Measurements from ENCODE around the gene INHBA. TPM values are rescaled to one million over a fixed set of nuclear protein-coding genes. Genes with fewer than 3 reads are reported as not detected.

The INHBA gene
- total RNA-seq, 1 donor from 2014 or later, result 70.2 TPM

DNA sequence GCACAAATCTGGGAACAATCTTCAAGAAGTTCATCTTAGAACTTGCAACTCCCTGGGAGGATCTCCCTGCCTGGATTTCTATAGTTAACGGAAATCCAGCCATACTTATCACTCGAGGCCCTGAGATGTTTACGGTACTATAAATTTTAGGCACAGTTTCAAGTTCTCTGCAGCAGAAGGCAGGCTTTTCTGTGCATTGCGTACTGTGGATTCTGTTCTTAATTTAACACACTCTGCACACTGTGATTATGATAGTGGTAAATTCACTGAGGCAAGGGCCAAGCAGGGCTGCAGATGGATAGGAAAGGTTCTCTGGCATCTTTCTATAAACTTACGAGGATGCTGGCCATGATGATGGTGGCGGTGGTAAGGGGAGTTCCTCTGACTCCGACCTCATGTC is 10.6 kb downstream of the INHBA start:
- no peak for ATAC-seq
- H3K27me3 ChIP-seq, result no peaks in the 10 kb centered on the region
- no peaks in the 10 kb centered on the region for H3K9me3 ChIP-seq
- TF ChIP-seq, protein P1, sequence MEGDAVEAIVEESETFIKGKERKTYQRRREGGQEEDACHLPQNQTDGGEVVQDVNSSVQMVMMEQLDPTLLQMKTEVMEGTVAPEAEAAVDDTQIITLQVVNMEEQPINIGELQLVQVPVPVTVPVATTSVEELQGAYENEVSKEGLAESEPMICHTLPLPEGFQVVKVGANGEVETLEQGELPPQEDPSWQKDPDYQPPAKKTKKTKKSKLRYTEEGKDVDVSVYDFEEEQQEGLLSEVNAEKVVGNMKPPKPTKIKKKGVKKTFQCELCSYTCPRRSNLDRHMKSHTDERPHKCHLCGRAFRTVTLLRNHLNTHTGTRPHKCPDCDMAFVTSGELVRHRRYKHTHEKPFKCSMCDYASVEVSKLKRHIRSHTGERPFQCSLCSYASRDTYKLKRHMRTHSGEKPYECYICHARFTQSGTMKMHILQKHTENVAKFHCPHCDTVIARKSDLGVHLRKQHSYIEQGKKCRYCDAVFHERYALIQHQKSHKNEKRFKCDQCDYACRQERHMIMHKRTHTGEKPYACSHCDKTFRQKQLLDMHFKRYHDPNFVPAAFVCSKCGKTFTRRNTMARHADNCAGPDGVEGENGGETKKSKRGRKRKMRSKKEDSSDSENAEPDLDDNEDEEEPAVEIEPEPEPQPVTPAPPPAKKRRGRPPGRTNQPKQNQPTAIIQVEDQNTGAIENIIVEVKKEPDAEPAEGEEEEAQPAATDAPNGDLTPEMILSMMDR (IDR thresholded peaks at IDR 0.05), result no peak
- no peaks in the 10 kb centered on the region for H3K4me1 ChIP-seq
- intact Hi-C loops (cut with DNase I), result no loop called here
- no peak overlapping the region for H3K4me3 ChIP-seq
- DNase-seq, result no peak
- H3K27ac ChIP-seq, result no peak overlapping the region
- no peaks in the 10 kb centered on the region for H3K36me3 ChIP-seq

- TF ChIP-seq, protein P1 (IDR thresholded peaks at IDR 0.05), result no peak
- no peaks in the 10 kb centered on the region for H3K4me1 ChIP-seq
Observed at GRCh38 chr7:41691286-41692190, 11.4 kb downstream of the INHBA start.

DNA sequence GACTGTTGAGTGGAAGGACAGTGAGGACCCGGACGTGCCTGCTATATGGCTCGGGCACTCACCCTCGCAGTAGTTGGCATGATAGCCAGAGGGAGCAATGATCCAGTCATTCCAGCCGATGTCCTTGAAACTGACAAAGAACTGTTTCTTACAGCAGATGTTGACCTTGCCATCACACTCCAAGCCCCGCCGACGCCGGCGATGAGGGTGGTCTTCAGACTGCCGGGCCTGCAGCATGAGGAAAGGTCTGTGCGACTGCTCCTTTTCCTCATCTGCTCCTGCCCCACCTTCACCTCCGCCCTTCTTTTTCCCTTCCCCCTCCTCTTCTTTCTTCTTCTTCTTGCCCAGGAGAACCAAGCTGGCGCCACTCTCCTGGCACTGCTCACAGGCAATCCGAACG is 13.1 kb downstream of the INHBA start:
- Histone ChIP-seq H3K36me3 (no peaks in the 10 kb centered on the region), H3K4me1 (no peaks in the 10 kb centered on the region), H3K9me3 (no peaks in the 10 kb centered on the region), H3K4me3 (no peak overlapping the region), H3K27ac (no peak overlapping the region), H3K27me3 (no peaks in the 10 kb centered on the region)
- ATAC-seq, result no peak
- no peak for DNase-seq
- intact Hi-C loops (cut with DNase I), result no loop called here
- TF ChIP-seq, protein P1 (IDR thresholded peaks at IDR 0.05), result no peak

More at GRCh38 chr7:41691286-41692190, 11.4 kb downstream of the INHBA start:
- intact Hi-C loops (cut with DNase I), result no loop called here
- Histone ChIP-seq H3K27me3 (no peaks in the 10 kb centered on the region), H3K27ac (no peak overlapping the region), H3K4me3 (no peak overlapping the region), H3K36me3 (no peaks in the 10 kb centered on the region), H3K9me3 (no peaks in the 10 kb centered on the region)
- DNase-seq, result no peak
- ATAC-seq, result no peak

GRCh38 chr7:41688906-41689305 is 14.0 kb downstream of the INHBA start:
- H3K36me3 ChIP-seq, result no peaks in the 10 kb centered on the region
- H3K9me3 ChIP-seq, result no peaks in the 10 kb centered on the region
- H3K4me3 ChIP-seq, result no peak overlapping the region
- no peaks in the 10 kb centered on the region for H3K27me3 ChIP-seq
- no peaks in the 10 kb centered on the region for H3K4me1 ChIP-seq
- ATAC-seq (no peak), DNase-seq (no peak)
- H3K27ac ChIP-seq, result no peak overlapping the region
- TF ChIP-seq, protein P1 (IDR thresholded peaks at IDR 0.05), result no peak
- intact Hi-C loops (cut with DNase I), result no loop called here

DNA sequence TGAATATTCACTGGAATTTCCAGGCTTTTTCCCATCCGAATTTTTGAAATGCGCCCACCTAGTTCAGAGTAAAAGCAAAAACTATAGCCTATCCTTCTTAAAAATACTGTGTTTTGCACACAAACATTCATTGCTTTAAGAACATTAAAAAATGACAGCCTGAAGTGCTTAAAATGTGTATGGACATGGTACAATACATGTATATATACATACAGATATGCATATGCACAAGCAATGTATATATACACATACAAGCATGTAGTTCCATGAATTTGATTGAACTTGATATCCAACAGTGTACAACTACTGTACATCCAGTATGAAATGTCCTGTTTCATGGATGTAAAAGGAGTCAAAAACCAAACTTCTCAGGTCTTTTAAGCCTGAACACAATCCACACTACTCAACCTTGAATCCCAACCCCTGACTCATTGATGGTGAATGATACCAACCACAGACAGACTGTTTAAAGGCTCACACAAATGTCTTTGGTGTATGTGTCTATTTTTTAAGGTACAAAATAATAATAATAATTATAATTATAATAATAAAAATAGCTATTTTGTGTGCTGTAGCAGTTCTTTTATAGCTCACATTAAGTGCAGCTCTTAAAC is 14.8 kb downstream of the INHBA start:
- Histone ChIP-seq H3K4me1 (no peaks in the 10 kb centered on the region), H3K4me3 (no peak overlapping the region), H3K9me3 (no peaks in the 10 kb centered on the region), H3K27me3 (no peaks in the 10 kb centered on the region), H3K27ac (no peak overlapping the region), H3K36me3 (no peaks in the 10 kb centered on the region)
- intact Hi-C loops (cut with DNase I), result no loop called here
- DNase-seq (no peak), ATAC-seq (no peak)
- TF ChIP-seq, protein P1 (IDR thresholded peaks at IDR 0.05), result no peak
